Measurements from ENCODE around the gene SRCIN1. TPM values are rescaled to one million over a fixed set of nuclear protein-coding genes. Genes with fewer than 3 reads are reported as not detected.

Gene SRCIN1
- total RNA-seq, 2 donors from 2014 or later: 11.2 to 19.8 TPM

- DNase-seq (no peak), ATAC-seq (no peak)
- intact Hi-C loops (cut with DNase I): no loop called here
- Histone ChIP-seq H3K9me3 (no peaks in the 10 kb centered on the region), H3K36me3 (replicated peaks in 1 of 2; ENCODE audit: insufficient read depth in 1 of 2, low read depth in 2 of 2) (no peaks in the 10 kb centered on the region), H3K27ac (no peak overlapping the region), H3K4me3 (no peak overlapping the region), H3K4me1 (peaks cover 12% of the 10 kb centered on the region), H3K27me3 (peaks cover 0 to 7% of the 10 kb centered on the region in 2 donors)
- TF ChIP-seq CTCF (IDR thresholded peaks at IDR 0.05) (no peak), POLR2A (IDR thresholded peaks at IDR 0.05) (no peak)
- 38 to 39% methylated on average over 7 of the region's 7 CpGs for WGBS, 2 donors
Observed at GRCh38 chr17:38579083-38579480, 26.7 kb downstream of the SRCIN1 start.

- Histone ChIP-seq H3K4me1 (peaks cover 9% of the 10 kb centered on the region), H3K36me3 (replicated peaks in 1 of 2; ENCODE audit: insufficient read depth in 1 of 2, low read depth in 2 of 2) (no peaks in the 10 kb centered on the region), H3K9me3 (no peaks in the 10 kb centered on the region), H3K27me3 (peaks cover 0 to 7% of the 10 kb centered on the region in 2 donors), H3K4me3 (no peak overlapping the region), H3K27ac (no peak overlapping the region)
- 20 to 39% methylated on average over 25 to 31 of the region's 63 CpGs for WGBS, 2 donors
- TF ChIP-seq POLR2A (IDR thresholded peaks at IDR 0.05) (no peak), CTCF (IDR thresholded peaks at IDR 0.05) (no peak)
- intact Hi-C loops (cut with DNase I): no loop called here
- DNase-seq (no peak), ATAC-seq (no peak)
Observed at GRCh38 chr17:38578229-38579082, 27.3 kb downstream of the SRCIN1 start.

GRCh38 chr17:38577645-38578173 lies 28.0 kb downstream of the SRCIN1 start:
- H3K27ac ChIP-seq: no peak overlapping the region
- no peaks in the 10 kb centered on the region for H3K9me3 ChIP-seq
- ATAC-seq (no peak), DNase-seq (no peak)
- 51 to 61% methylated on average over 8 to 12 of the region's 12 CpGs for WGBS, 2 donors
- H3K27me3 ChIP-seq: peaks cover 0 to 7% of the 10 kb centered on the region in 2 donors
- no peak for TF ChIP-seq POLR2A (IDR thresholded peaks at IDR 0.05)
- TF ChIP-seq CTCF (IDR thresholded peaks at IDR 0.05): no peak
- intact Hi-C loops (cut with DNase I): no loop called here
- peaks cover 9% of the 10 kb centered on the region for H3K4me1 ChIP-seq
- no peaks in the 10 kb centered on the region for H3K36me3 ChIP-seq (replicated peaks in 1 of 2; ENCODE audit: insufficient read depth in 1 of 2, low read depth in 2 of 2)
- H3K4me3 ChIP-seq: no peak overlapping the region

- 71 to 88% methylated on average over 3 of the region's 3 CpGs for WGBS, 2 donors
- no peaks in the 10 kb centered on the region for H3K36me3 ChIP-seq (replicated peaks in 1 of 2; ENCODE audit: insufficient read depth in 1 of 2, low read depth in 2 of 2)
- H3K4me3 ChIP-seq: no peak overlapping the region
- intact Hi-C loops (cut with DNase I): no loop called here
- H3K4me1 ChIP-seq: peaks cover 9% of the 10 kb centered on the region
- DNase-seq (no peak), ATAC-seq (no peak)
- H3K9me3 ChIP-seq: no peaks in the 10 kb centered on the region
- peaks cover 0 to 7% of the 10 kb centered on the region in 2 donors for H3K27me3 ChIP-seq
- H3K27ac ChIP-seq: no peak overlapping the region
- TF ChIP-seq CTCF (IDR thresholded peaks at IDR 0.05) (no peak), POLR2A (IDR thresholded peaks at IDR 0.05) (no peak)
Observed at GRCh38 chr17:38577244-38577643, 28.5 kb downstream of the SRCIN1 start.
